Activated CD4-positive, alpha-beta T cell treated with anti-CD3 and anti-CD28 coated beads for 1 hour (primary cell): Measurements from ENCODE around the gene PDE4B.

Experiments
- DNase-seq: peaks from one replicate; pipeline ENCODE4 v3.0.0-alpha.2; 2020

PDE4B gene

DNA sequence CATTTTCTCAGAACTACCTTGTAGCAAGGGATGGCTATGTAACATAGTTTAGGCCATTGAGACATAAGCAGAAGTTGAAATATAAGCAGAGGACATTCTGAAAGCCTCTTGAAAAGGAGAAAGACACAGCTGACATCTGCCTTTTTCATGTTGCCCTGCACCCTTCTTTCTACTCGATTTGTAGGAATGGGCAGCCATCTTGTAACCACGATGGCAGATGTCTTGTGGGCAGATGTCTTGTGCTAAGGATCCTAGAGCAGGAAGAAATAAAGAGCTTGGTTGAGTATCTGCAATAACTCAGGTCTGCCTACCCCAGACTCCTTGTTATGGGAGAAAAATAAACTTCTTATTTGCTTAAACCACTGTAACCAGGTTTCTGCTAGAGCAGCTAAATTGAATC lies 351.0 kb downstream of the PDE4B start:
- DNase-seq = no peak

DNA sequence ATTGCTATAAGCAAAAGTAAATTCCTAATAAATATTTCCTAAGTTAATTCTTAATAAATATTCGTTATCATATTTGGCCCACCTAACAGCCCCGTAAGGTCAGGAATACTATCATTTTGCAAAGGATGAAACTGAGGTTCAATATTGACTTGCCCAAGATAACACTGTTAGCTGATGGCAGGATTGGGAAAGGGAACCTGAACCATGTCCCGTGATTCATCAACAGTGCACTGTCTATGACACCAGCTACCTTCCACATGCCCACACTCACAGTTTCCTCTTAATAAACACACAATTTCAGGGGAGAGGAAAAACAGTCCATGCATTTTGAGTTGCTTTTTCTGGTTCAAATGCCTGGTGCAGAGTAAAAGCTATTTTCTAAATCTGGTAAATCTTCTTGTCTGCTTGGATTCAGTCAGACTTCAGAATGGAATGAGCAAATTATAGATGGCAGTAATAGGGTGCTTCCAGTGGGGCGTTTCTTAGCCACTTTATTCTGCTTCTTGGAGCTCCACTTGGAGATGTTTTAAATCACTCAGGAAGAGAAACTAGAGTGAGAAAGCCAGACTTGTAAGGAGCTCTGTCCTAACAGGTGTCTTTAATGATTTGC lies 354.6 kb downstream of the PDE4B start:
- DNase-seq = no peak

DNA sequence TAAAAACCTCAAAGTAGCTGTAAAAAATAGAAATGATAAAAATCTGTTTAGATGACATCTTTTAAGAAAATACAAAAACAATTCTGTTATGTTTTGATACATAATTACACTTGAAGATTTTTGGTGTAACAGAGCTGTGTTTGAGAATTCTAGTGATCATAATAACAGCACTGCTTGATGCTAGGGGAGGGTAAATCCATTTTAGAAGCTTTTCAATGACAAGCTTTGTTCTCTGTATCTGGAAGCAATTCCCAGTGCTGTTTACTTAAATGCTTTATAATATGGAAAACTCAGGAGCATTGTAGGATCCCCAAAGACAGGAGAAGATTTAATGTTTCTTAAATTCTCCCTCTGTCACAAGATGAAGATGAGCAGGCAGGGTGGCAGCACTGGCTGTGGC lies 359.3 kb downstream of the PDE4B start:
- no peak for DNase-seq

DNA sequence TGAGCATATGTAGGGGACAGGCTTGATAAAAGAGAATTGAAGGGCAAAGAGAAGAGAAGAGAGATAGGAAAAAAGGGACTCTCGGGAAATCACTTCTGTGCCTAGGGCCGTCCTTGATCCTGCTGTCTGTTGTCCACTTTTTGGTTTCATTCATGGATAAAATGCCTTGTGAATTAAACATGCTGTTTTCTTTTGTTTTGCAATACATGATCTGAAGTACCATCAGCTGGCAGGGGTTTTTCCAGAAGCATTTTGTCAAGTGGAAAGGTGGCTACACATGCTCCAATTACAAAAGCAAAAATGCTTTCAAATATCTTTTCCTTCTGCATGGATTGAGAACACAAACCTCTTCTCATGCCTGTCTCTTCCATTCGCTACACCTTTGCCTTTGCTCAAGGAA lies 361.7 kb downstream of the PDE4B start:
- DNase-seq = no peak

DNA sequence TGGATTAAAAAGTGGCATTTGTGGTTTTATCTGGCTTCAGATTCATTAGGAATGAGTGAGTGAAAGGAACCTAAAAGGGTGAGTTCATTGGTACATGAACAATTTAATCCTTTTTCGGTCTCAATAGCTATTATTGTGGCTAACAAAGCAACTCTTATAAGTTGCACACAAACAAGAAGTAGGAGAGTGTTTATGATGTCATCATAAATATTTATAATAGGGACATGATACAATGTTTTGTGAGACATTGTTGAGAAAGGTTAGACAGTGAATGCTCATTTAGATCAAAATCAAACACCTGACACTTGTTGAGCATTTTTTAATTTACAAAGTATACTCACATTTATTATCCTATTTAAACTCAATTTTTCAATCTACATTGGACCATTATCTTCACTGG lies 363.4 kb downstream of the PDE4B start:
- no peak for DNase-seq

DNA sequence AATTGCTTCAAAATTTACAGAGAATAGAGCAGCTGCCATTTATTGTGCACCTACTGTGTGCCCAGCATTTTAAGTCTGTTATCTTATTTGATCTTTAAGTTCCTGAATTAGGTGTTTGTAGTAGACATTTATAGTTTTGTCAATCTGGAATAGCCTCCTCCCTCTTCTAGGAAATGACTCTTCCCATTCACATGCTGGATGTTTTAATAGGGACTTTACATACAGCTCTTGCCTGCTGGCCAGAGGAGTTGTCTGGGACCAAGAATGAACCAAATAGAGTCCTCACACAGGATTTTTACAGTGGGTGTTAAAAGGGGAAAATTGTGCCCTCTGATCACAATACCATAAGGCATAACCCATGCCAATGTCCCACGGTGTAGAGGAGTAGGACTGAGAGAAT lies 367.1 kb downstream of the PDE4B start:
- DNase-seq = no peak

DNA sequence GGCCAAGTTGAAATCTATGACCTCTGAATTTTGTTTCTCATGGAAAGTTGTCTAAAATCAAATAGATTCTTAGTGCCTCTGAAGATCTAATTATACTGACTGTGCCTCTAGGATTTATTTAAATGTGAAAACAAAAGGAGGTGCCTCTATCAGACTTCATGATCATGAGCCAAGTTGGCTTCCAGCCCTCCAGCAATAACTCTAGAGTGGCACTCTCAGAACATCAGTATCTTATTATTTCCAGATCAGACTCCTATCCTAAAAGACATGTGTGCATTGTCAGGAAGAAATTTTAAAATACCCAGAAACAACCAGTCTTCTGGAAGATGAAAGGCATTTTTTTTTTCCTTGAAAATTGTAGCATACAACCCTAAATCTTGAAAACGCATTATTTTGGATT lies 368.0 kb downstream of the PDE4B start:
- DNase-seq = no peak

DNA sequence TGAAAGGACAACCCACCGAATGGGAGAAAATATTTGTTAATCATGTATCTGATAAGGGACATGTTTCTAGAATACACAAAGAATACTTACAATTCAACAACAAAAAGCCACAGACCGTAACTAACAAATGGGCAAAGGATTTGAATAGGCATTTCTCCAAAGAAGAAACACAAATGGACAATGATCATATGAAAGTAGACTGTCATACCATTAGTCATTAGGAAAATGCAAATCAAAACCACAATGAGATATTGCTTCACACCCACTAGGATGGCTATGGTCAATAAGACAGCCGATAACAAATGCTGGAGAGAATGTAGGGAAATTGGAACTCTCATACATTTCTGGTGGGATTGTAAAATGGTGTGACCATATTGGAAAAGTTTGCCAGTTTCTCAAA lies 374.1 kb downstream of the PDE4B start:
- DNase-seq = no peak

DNA sequence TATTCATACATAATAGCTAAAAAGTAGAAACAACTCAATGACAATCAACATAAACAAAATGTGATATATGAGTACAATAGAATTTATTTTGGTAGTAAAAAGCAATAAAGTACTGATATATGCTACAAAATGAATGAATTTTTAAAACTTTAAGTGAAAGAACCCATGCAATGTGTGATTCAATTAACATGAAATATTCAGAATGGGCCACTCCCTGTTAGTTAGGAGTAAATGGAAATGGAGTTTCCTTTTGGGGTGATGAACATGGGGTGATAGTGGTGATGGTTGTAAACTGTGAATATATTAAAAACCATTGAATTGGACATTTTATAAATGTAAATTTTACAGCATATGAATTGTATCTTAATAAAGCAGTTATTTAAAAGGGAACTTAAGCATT lies 374.6 kb downstream of the PDE4B start:
- no peak for DNase-seq

DNA sequence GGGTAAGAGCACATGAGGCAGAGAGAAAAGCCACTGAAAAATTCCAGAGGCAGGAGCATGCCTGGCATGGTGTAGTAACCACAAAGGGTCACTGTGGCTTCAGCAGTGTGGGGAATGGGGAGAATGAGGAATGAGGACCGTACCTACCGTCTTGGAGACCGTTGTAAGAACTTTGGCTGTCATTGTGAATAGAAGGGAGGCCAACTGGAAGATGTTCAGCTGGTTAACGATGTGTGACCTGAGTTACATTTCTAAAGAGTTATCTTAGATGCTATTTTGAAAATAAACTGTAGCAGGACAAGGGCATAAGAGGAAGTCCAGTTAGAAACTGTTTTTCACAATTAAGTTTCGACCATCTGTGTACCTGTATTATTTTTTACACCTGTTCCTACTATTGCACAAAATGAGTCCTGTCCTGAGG lies 375.8 kb downstream of the PDE4B start:
- DNase-seq = no peak

DNA sequence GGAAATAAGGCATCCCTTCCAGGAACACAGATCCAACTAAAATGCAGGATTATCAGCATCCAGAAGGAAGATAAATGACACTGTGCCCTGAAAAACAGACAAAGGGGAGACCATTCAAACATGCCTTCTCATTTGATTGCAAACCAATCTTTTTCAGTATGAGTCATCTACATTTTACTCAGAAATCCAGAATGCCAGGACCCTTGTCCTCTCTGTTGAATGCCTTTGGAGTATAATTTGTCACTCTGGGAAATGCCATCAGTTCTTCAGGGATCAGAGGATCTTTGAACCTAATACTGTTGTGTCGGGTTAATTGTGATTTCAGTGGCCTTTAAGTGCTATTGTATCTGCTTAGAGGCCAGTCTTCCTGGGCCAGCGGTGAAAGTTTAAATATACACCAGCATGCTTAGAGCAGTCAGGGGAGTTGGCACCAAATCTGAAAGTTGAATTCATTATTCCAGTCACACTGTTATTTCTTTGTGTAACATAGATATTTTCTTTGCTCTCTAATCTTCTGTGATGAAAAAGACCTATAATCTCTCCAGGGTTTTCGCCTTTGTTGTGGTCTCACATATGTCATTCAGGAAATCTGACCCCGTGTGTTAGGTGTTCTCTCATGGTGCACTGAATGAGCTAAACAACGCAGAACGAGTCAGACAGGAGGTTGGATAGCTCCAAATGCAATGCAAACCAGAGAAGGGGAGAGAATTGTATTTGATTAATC lies 376.4 kb downstream of the PDE4B start:
- DNase-seq = no peak

DNA sequence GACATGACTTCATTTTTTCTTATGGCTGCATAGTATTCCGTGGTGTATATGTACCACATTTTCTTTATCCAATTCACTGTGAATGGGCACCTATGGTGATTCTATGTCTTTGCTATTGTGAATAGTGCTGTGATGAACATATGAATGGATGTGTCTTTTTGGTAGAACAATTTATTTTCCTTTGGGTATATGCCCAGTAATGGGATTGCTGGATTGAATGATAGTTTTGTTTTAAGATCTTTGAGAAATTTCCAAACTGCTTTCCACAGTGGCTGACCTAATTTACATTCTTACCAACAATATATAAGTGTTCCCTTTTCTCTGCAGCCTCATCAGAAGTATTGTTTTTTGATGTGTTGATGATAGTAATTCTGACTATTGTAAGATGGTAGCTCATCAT lies 379.6 kb downstream of the PDE4B start:
- no peak for DNase-seq

DNA sequence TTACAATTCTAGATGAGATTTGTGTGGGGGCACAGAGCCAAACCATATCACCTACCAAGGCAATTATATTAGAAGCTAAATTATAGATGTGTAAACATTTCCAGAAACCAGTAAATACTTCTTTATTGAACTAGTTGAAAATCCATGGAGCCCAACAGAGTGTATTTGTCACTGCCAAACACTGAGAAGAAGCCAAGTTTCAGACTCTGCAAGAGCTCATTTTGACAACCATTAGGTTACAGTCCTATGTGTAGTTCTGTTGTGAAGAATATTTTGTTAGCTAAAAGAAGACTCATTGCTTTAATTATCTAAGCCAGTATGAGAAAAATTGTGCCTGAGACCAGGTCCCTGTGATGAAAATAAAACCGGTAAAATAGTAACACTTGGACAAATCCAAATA lies 382.4 kb downstream of the PDE4B start:
- no peak for DNase-seq

DNA sequence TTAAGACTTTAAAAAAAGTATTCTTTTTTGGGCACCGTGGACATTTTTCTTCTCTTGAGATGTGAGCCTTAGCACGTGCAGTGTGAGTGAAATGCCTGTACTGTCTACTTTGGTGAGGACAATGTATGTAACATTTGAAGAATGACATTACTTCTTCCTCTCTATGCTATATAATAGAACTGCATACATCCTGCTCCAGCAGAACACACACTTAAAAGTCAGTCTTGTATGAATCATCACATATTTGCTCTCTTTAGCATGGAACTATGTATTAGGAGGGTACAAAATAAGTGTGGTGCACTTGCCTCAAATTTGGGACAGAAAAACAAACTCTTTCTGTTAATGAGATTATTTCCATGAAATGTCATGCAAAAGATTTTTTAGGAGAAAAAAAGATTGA lies 382.9 kb downstream of the PDE4B start:
- DNase-seq = no peak

DNA sequence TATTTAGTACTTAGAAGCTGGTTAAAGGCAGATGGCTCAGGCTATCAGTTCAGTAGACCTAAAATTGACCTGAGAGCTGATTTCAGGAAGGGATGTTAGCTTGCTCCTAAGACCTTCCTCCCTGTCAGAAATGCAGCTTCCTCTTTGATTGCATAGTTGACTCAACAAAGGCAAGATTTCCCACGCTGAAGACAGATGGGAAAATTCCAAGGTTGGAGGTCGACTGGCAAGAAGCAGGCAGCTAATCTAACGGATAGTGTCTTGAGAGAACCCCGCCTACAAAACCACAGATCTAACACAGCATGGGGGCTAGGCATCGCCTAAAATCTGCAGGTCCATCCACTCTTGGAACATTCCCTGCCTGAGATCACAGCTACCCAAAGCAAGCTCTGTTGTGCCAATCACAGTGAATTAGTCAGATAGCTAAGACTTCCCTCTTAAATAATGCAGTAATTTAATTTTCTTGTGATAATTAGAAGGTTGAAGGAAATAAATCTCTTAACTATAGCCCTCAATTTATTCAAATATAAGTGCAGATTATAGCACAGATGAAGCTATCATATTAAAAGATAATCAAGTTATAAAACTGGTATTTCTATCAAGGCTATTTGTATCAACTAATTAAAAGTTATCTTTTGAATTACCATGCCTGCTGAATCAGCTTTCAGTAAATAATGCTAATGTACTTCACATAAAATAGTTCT lies 383.5 kb downstream of the PDE4B start:
- DNase-seq = no peak

DNA sequence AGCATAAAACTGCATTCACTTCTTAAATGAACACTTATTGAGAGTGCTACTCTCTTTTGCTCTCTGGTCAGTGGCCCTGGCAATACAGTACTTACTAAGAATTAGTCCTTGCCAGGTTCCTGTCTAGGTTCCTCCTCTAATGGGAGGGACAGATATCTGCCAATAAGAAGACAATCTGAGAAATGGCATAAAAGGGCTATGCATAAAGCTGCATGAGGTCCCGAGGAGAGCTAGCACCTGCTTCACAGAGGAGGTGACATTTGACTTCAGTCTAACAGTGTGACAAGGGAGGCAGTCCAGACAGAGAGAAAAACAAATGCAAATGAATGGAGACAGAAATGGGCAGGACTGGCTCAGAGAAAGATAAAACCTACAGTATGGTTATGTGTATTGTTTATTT lies 384.1 kb downstream of the PDE4B start:
- DNase-seq = no peak

DNA sequence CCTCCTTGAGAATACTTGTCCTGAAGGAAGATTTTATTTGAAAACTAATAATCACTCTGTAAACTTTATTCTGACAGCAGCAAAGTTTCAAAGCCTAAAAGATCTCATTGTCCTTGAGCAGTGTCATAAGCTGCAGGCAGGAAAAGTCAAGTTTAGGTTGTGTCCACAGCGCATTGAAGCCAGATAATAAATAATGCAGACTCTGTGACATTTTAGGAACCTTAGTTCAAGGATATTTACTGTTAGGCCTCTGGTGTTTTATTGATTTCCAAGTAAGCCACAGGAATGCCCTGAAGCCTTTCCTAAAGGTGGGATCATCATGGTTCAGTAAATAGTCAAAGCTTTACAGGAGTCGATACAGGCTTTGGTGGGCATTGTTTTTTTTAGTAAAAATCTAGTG lies 384.8 kb downstream of the PDE4B start:
- DNase-seq = no peak

DNA sequence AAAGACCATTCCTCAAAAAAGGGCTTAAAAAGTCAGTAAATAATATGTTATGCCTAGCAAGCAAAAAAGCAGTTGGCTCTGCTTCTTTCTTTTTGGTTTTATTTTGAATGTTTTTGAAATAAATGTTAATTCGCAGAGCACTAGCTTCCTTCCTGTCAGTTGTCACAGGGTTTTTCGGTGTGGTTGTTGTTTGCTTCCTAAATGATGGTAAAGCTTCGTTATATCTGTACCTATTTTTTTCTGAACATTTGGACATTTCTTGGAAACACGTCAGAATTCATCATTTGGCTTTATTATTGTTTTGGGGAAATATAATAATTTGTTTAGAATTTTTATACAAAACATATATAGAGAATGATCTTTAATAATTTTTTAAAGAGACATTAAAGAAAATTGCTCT lies 389.3 kb downstream of the PDE4B start:
- no peak for DNase-seq

DNA sequence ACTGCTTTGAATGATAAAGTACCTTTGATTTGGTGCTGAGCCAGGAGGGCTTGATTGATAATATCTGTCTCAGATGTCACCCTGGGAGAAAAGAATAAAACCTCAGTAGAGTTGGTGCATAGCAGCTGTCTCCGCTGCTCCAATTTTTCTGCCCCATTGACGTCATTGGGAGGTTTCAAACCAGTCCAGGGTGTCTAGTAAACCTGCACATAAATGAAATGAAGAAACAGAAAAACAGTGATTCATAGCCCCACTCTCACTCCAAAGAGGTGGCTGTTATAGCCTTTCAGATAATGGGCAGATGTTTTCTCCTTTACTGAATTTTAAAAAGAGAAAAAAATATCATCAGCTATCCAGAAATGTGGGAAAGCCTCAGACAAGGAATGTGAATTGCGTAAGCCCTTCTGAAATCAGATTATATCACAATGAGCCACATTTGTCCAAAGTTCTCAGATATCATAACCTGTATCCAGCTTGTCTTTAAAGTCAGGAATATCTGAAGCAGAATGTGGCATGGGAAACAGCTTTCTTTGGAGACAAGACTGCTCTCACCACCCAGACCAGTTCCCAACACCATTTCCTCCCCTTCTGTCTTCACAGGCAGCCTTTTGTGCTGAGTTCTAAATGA lies 390.0 kb downstream of the PDE4B start:
- no peak for DNase-seq

DNA sequence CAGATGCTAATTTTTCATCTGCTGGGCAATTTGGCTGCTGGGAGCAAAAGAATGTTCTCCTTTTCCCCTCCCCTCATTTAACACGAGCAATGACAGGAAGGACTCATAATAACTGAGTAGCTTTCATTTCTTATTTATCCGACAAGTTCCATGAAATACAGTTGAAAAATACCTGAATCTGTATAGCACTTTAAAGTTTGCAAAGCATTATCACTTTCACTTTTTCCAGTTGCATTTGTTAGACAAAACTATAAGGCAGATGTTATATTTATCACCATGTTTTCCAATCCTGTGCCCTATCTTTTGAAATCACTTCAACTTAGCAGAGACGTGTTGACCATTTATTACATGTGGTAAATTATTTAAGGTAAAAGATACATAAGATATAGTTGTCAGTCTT lies 390.7 kb downstream of the PDE4B start:
- DNase-seq = no peak

DNA sequence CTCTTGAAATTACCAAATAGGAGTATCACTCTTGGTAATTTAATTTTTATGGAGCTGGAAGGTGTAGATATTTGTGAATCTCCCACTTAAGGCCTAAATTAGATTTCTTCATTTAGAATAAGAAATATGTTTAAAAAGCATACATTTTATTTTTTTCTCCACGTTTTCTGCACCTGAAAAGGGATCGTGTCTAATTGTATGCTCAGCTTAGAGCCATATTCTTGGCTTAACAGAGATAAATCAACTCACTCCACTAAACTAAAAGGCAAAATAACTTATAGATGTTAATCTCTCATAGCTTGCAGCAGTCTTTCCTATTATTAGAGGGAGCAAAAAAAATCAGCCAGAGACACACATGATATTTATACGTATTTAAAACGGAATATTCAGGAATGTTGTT lies 404.4 kb downstream of the PDE4B start:
- no peak for DNase-seq

DNA sequence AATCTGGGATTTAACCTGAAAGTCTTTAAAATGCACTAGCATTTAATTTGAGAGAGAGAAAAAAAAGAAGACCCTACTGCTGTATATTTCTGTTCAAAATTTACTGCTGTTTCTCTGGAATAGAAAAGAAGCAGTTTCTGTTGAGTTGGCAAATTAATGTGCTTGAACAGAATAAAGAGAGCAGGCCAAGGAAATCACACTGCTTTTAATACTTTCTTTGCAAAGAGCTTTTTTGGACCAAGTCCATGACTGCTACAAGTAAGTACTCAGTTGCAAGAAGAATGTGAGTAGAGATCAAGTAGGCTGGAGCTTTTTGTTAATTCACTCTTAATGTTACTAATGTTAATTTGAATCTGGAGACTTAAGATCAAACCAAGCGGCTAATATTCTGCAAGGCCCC lies 405.1 kb downstream of the PDE4B start:
- DNase-seq = no peak

DNA sequence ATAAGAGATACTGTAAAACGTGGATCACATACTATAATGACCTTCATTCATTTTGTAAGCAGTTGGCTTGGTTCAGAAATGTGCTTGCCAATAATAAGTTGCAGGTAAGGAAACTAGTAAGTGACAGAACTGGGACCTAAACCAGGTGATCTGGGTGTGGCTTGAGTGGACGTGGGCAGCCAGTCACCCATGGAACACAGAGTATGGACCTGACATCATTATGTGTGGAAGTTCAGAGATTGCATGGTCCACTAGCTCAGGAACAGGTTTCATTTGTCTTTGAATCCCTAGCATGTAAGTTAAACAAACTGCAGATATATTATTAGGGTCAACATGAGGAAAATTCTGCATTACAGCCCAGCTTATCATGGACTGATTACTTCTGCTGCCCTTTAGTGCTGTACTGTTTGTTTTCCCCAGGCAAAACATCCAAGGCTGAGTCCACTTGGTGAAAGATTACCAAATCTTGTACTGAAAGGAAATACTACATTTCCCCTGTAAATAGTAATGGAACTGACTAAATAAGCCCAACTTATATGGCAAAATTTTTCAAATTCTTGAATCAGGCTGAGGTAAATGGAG lies 414.0 kb downstream of the PDE4B start:
- no peak for DNase-seq

DNA sequence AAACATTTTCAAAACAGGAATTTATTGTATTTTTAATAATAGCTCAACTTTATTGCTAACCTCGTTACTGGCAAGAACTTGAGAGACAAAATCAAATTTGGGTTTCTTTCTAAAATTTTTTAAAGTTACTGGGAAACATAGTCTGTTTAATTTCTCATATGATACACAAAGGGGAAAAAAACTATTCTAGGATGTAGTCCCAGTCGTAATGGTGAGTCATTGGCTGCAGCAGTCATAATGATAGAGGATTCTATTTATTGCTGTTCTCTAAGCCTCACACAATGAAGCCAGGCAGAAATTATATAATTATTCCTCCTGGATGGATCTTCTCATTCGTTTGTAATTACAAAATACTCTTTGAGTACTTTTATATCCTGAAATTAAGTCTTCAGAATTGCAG lies 414.8 kb downstream of the PDE4B start:
- no peak for DNase-seq
